HepG2 (cell line): ENCODE data around the gene DZANK1. TPM values are rescaled to one million over a fixed set of nuclear protein-coding genes. Genes with fewer than 3 reads are reported as not detected.

Experiments
- CBX1 ChIP-seq: IDR thresholded peaks from one replicate; pipeline ENCODE4 v1.6.1; 2016; ENCODE audit warnings: antibody characterized with exemption, low read depth
- CENPX ChIP-seq: sonication (generic); formaldehyde crosslinking; IDR thresholded peaks from 2 replicates; pipeline ENCODE4 v1.9.0; 2021; ENCODE audit warnings: mild to moderate bottlenecking, missing genetic modification reagents, moderate library complexity
- FOXK1 ChIP-seq: sonication (generic); formaldehyde crosslinking; IDR thresholded peaks from 2 replicates; pipeline ENCODE4 v1.4.0; 2020; ENCODE audit warnings: low read depth, missing genetic modification reagents, borderline replicate concordance
- FUBP1 ChIP-seq: sonication (generic); formaldehyde crosslinking; IDR thresholded peaks from 2 replicates; pipeline ENCODE4 v1.5.1; 2020; ENCODE audit warnings: missing genetic modification reagents, mild to moderate bottlenecking, borderline replicate concordance
- KAT2B ChIP-seq: fragments of 150-350 bp; IDR thresholded peaks from 2 replicates; pipeline ENCODE4 v1.6.1; 2014; ENCODE audit warnings: low read depth, low read length, borderline replicate concordance
- MTERF4 ChIP-seq: sonication (generic); formaldehyde crosslinking; IDR thresholded peaks from 2 replicates; pipeline ENCODE4 v1.8.0; 2023; ENCODE audit warnings: mild to moderate bottlenecking, missing genetic modification reagents
- NCOA2 ChIP-seq: sonication (generic); formaldehyde crosslinking; IDR thresholded peaks from 2 replicates; pipeline ENCODE4 v1.8.0; 2022; ENCODE audit warnings: inconsistent platforms
- TFDP1 ChIP-seq: IDR thresholded peaks from 2 replicates; pipeline ENCODE4 v1.6.1; 2016; ENCODE audit warnings: missing compliant biosample characterization, missing genetic modification reagents, borderline replicate concordance
- ZBTB44 ChIP-seq: sonication (generic); formaldehyde crosslinking; IDR thresholded peaks from 2 replicates; pipeline ENCODE4 v1.4.0; 2020; ENCODE audit warnings: missing genetic modification reagents
- ZNF235 ChIP-seq: sonication (generic); formaldehyde crosslinking; IDR thresholded peaks from 2 replicates; pipeline ENCODE4 v1.8.1; 2023; ENCODE audit warnings: mild to moderate bottlenecking, missing genetic modification reagents, borderline replicate concordance
- ZNF407 ChIP-seq: sonication (generic); formaldehyde crosslinking; IDR thresholded peaks from one replicate; pipeline ENCODE4 v1.5.1; 2020; ENCODE audit warnings: mild to moderate bottlenecking, missing genetic modification reagents; ENCODE audit errors: not compliant biosample characterization
- ZNF460 ChIP-seq: sonication (generic); formaldehyde crosslinking; IDR thresholded peaks from 2 replicates; pipeline ENCODE4 v1.5.1; 2020; ENCODE audit warnings: missing genetic modification reagents, mild to moderate bottlenecking, borderline replicate concordance
- ZNF543 ChIP-seq: sonication (generic); formaldehyde crosslinking; IDR thresholded peaks from 2 replicates; pipeline ENCODE4 v1.4.0; 2020; ENCODE audit warnings: mild to moderate bottlenecking, missing genetic modification reagents
- ZSCAN30 ChIP-seq: sonication (generic); formaldehyde crosslinking; IDR thresholded peaks from 2 replicates; pipeline ENCODE4 v1.5.0; 2020; ENCODE audit warnings: mild to moderate bottlenecking, missing genetic modification reagents
- polyA plus RNA-seq, 8 experiments: library from polyadenylated mRNA; depleted of rRNA in 3 of 8; stranded (reverse) in 7 of 8; unstranded in 1 of 8; fragments of >200 nt; fragmentation: Illumina TruSeq in 4 of 8; extraction: Trizol in 4 of 8; gene quantifications; 2 replicates each; pipeline versions ENCODE4 v1.2.1 to v1.2.3, GENCODE V29; 2011 to 2016; ENCODE audit warnings: low read depth in 4 of 8, missing spikeins in 1 of 8, mixed read lengths in 1 of 8; ENCODE audit not compliant: insufficient read depth in 1 of 8
- total RNA-seq, 5 experiments: library from RNA; depleted of rRNA; stranded (reverse); fragments of >200 nt; fragmentation: Illumina TruSeq; extraction: Trizol; gene quantifications; 2 replicates each; pipeline ENCODE4 v1.2.3, GENCODE V29; 2016; ENCODE audit warnings: low read depth in 1 of 5

The DZANK1 gene
- total and polyA plus RNA-seq, 2 of the 13 experiments (the other 11 are each of a cell fraction or from before 2014, with no cell fraction given) = 1.6 to 3.2 TPM

- peak; percentile 75 for TF ChIP-seq ZNF407 (CRISPR knock-in tag)
- TF ChIP-seq FUBP1 = no peak
- TF ChIP-seq CENPX (CRISPR knock-in tag) = no peak
- no peak for TF ChIP-seq KAT2B
- peak; percentile 80; the same call in 1 of the 2 replicates for TF ChIP-seq ZBTB44
- TF ChIP-seq ZNF543 (CRISPR knock-in tag) = no peak
- TF ChIP-seq FOXK1 = peak; percentile 50; the same call in 1 of the 2 replicates
- peak; percentile 90 for TF ChIP-seq ZNF235 (CRISPR knock-in tag)
- peak; percentile 69 for TF ChIP-seq NCOA2 (CRISPR knock-in tag)
- peak; percentile 62 for TF ChIP-seq CBX1
- TF ChIP-seq ZNF460 (CRISPR knock-in tag) = no peak; the same call in 1 of the 2 replicates
- TF ChIP-seq MTERF4 (CRISPR knock-in tag) = peak; percentile 94
- no peak for TF ChIP-seq ZSCAN30 (CRISPR knock-in tag)
- peak; percentile 77 for TF ChIP-seq TFDP1 (CRISPR knock-in tag)
Measured at GRCh38 chr20:18496740-18497592, 30.1 kb upstream of the DZANK1 start, which contains the start of gene RBBP9 (continued).
